HPDE6-E6E7 (cell line): ENCODE data around the gene EIPR1.

Source experiments
- DNase-seq: peaks from one replicate; pipeline ENCODE4 v3.0.0; 2011; ENCODE audit warnings: missing footprints; ENCODE audit errors: extremely low spot score

The EIPR1 gene

GRCh38 chr2:3149441-3150217 is 228.0 kb downstream of the EIPR1 start:
- no peak for DNase-seq

- no peak for DNase-seq
Observed at GRCh38 chr2:3148716-3149115, 228.9 kb downstream of the EIPR1 start.

- DNase-seq: no peak
Observed at GRCh38 chr2:3147651-3148530, 229.7 kb downstream of the EIPR1 start.

- DNase-seq: no peak
Observed at GRCh38 chr2:3146772-3147650, 230.6 kb downstream of the EIPR1 start.

GRCh38 chr2:3146175-3146574 is 231.4 kb downstream of the EIPR1 start:
- no peak for DNase-seq

GRCh38 chr2:3145471-3146021 is 232.1 kb downstream of the EIPR1 start:
- no peak for DNase-seq

- no peak for DNase-seq
Observed at GRCh38 chr2:3144856-3145255, 232.8 kb downstream of the EIPR1 start.

- no peak for DNase-seq
Observed at GRCh38 chr2:3143602-3144001, 234.0 kb downstream of the EIPR1 start.

GRCh38 chr2:3142961-3143571 is 234.6 kb downstream of the EIPR1 start:
- DNase-seq: no peak

GRCh38 chr2:3142210-3142609 is 235.4 kb downstream of the EIPR1 start:
- no peak for DNase-seq

- DNase-seq: no peak
Observed at GRCh38 chr2:3141696-3142095, 235.9 kb downstream of the EIPR1 start.

GRCh38 chr2:3139906-3140305 is 237.7 kb downstream of the EIPR1 start:
- no peak for DNase-seq
